ENCODE measurements around the gene DNAAF9.

- TF ChIP-seq CTCF (IDR thresholded peaks at IDR 0.05; ENCODE audit: low read length) (no peak), EZH2phosphoT487 (IDR thresholded peaks at IDR 0.05; ENCODE audit: low read length) (no peak)
Observed at GRCh38 chr20:3390759-3391425, 16.6 kb downstream of the DNAAF9 start.

Data from MM.1S (cell line).